Measurements from ENCODE around the gene ACYP2.
"Not testable (repeated sequence)": the region's sequence is repeated elsewhere in the genome, so short reads cannot be mapped to it uniquely, and the experiment has no call there.

Gene ACYP2

GRCh38 chr2:54122939-54123338 lies 7.5 kb downstream of the ACYP2 start:
- Histone ChIP-seq H3K9me3 (ENCODE audit: insufficient read depth, low read length) (peaks cover 17% of the 10 kb centered on the region), H3F3A (ENCODE audit: insufficient read depth) (no peaks in the 10 kb centered on the region), H3K9me2 (replicated peaks; ENCODE audit: insufficient read depth, low read length) (no peaks in the 10 kb centered on the region), H4K20me1 (ENCODE audit: low read depth, low read length) (no peaks in the 10 kb centered on the region), H3K9ac (ENCODE audit: low read length) (no peak overlapping the region), H3K27ac (ENCODE audit: low read depth, low read length) (no peak overlapping the region), H2AFZ (ENCODE audit: low read depth, low read length, severe bottlenecking) (no peak overlapping the region), H3K79me2 (ENCODE audit: insufficient read depth, low read length) (no peaks in the 10 kb centered on the region), H3K4me2 (ENCODE audit: low read depth, low read length, poor library complexity, severe bottlenecking) (no peak overlapping the region), H3K4me3 (ENCODE audit: insufficient read depth, low read length, poor library complexity, severe bottlenecking) (no peak overlapping the region), H3K36me3 (ENCODE audit: low read length) (peaks cover 20% of the 10 kb centered on the region), H3K27me3 (ENCODE audit: low read length) (no peaks in the 10 kb centered on the region)
- no peak for TF ChIP-seq EZH2phosphoT487 (conservative IDR thresholded peaks at IDR 0.05; ENCODE audit: low read length)
- TF ChIP-seq, protein P1, sequence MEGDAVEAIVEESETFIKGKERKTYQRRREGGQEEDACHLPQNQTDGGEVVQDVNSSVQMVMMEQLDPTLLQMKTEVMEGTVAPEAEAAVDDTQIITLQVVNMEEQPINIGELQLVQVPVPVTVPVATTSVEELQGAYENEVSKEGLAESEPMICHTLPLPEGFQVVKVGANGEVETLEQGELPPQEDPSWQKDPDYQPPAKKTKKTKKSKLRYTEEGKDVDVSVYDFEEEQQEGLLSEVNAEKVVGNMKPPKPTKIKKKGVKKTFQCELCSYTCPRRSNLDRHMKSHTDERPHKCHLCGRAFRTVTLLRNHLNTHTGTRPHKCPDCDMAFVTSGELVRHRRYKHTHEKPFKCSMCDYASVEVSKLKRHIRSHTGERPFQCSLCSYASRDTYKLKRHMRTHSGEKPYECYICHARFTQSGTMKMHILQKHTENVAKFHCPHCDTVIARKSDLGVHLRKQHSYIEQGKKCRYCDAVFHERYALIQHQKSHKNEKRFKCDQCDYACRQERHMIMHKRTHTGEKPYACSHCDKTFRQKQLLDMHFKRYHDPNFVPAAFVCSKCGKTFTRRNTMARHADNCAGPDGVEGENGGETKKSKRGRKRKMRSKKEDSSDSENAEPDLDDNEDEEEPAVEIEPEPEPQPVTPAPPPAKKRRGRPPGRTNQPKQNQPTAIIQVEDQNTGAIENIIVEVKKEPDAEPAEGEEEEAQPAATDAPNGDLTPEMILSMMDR (IDR thresholded peaks at IDR 0.05; ENCODE audit: insufficient read depth, low read length, poor library complexity, severe bottlenecking), result no peak

GRCh38 chr2:54127174-54127573 lies 11.8 kb downstream of the ACYP2 start:
- H3K9me3 ChIP-seq (ENCODE audit: insufficient read depth, low read length); H3K27ac ChIP-seq (ENCODE audit: low read depth, low read length): not testable (repeated sequence)

DNA sequence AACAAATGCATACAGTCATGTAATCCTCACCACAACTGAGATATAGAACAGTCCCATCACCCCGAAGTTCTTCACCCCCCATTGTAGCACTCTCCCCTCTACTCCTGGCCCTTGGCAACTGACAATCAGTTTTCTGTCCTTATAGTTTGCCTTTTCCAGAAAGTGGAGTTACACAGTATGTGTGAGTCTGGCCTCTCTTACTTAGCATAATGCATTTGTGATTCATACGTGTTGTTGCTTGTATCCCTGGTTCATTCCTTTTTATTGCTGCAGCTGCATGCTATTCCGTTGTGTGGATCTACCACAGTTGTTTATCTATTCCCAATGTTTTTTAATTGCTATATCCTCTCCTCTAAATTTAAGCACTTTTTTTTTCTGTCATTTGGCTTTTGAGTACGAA lies 17.6 kb downstream of the ACYP2 start:
- Histone ChIP-seq H3F3A (ENCODE audit: insufficient read depth) (no peaks in the 10 kb centered on the region), H3K4me3 (ENCODE audit: insufficient read depth, low read length, poor library complexity, severe bottlenecking) (no peak overlapping the region), H3K36me3 (ENCODE audit: low read length) (no peaks in the 10 kb centered on the region), H3K9me2 (replicated peaks; ENCODE audit: insufficient read depth, low read length) (no peaks in the 10 kb centered on the region), H4K20me1 (ENCODE audit: low read depth, low read length) (no peaks in the 10 kb centered on the region), H3K9ac (ENCODE audit: low read length) (no peak overlapping the region), H2AFZ (ENCODE audit: low read depth, low read length, severe bottlenecking) (no peak overlapping the region), H3K4me2 (ENCODE audit: low read depth, low read length, poor library complexity, severe bottlenecking) (no peak overlapping the region), H3K9me3 (ENCODE audit: insufficient read depth, low read length) (no peaks in the 10 kb centered on the region), H3K27ac (ENCODE audit: low read depth, low read length) (no peak overlapping the region), H3K27me3 (ENCODE audit: low read length) (no peaks in the 10 kb centered on the region), H3K79me2 (ENCODE audit: insufficient read depth, low read length) (no peaks in the 10 kb centered on the region)
- TF ChIP-seq, protein P1 (IDR thresholded peaks at IDR 0.05; ENCODE audit: insufficient read depth, low read length, poor library complexity, severe bottlenecking), result no peak
- no peak for TF ChIP-seq EZH2phosphoT487 (conservative IDR thresholded peaks at IDR 0.05; ENCODE audit: low read length)

More at GRCh38 chr2:54127174-54127573, 11.8 kb downstream of the ACYP2 start:
- H4K20me1 ChIP-seq (ENCODE audit: low read depth, low read length); H3K27me3 ChIP-seq (ENCODE audit: low read length); H2AFZ ChIP-seq (ENCODE audit: low read depth, low read length, severe bottlenecking); H3K4me2 ChIP-seq (ENCODE audit: low read depth, low read length, poor library complexity, severe bottlenecking); H3K4me3 ChIP-seq (ENCODE audit: insufficient read depth, low read length, poor library complexity, severe bottlenecking); H3K9me2 ChIP-seq (replicated peaks; ENCODE audit: insufficient read depth, low read length); H3K9ac ChIP-seq (ENCODE audit: low read length); H3F3A ChIP-seq (ENCODE audit: insufficient read depth); H3K79me2 ChIP-seq (ENCODE audit: insufficient read depth, low read length); H3K36me3 ChIP-seq (ENCODE audit: low read length): not testable (repeated sequence)

DNA sequence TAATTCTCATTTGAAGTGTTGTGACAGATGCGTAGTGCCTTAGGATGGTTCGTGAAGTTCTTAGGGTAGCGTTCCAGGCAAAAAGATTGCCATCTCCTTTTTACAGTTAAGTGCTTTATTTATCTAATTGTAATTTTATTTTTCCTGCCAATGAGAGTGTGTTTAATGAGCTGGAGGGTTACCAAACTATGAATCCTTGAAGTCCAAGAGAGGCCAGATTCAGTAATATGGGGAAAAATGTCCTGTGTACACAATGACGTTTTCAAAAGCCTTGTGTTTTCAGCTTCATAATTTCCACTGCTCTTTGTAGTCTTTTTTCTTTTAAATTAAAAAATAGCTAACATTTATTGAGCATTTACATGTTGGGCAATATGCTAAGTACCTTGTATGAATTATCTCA lies 23.8 kb downstream of the ACYP2 start:
- Histone ChIP-seq H3K36me3 (ENCODE audit: low read length) (no peaks in the 10 kb centered on the region; the same call in 1 of the 2 replicates), H3K27me3 (ENCODE audit: low read length) (no peaks in the 10 kb centered on the region), H3K9ac (ENCODE audit: low read length) (no peak overlapping the region), H3K79me2 (ENCODE audit: insufficient read depth, low read length) (no peaks in the 10 kb centered on the region), H3K4me2 (ENCODE audit: low read depth, low read length, poor library complexity, severe bottlenecking) (no peak overlapping the region), H3K27ac (ENCODE audit: low read depth, low read length) (no peak overlapping the region), H3F3A (ENCODE audit: insufficient read depth) (no peaks in the 10 kb centered on the region; the same call in 1 of the 2 replicates), H2AFZ (ENCODE audit: low read depth, low read length, severe bottlenecking) (no peak overlapping the region), H3K4me3 (ENCODE audit: insufficient read depth, low read length, poor library complexity, severe bottlenecking) (no peak overlapping the region), H4K20me1 (ENCODE audit: low read depth, low read length) (no peaks in the 10 kb centered on the region), H3K9me2 (replicated peaks; ENCODE audit: insufficient read depth, low read length) (no peaks in the 10 kb centered on the region), H3K9me3 (ENCODE audit: insufficient read depth, low read length) (no peaks in the 10 kb centered on the region)
- TF ChIP-seq, protein P1 (IDR thresholded peaks at IDR 0.05; ENCODE audit: insufficient read depth, low read length, poor library complexity, severe bottlenecking), result no peak
- no peak for TF ChIP-seq EZH2phosphoT487 (conservative IDR thresholded peaks at IDR 0.05; ENCODE audit: low read length)
